ENCODE results near the gene MRPL10. TPM values are rescaled to one million over a fixed set of nuclear protein-coding genes. Genes with fewer than 3 reads are reported as not detected.

Gene MRPL10
- total and polyA plus RNA-seq, 2 of the 8 experiments (the other 6 are each of a cell fraction or from before 2014, with no cell fraction given): 85.3 to 214 TPM

- Histone ChIP-seq H3K79me2 (ENCODE audit: control insufficient read depth in 1 of 2, insufficient read depth in 2 of 2, low read length in 2 of 2) (no peaks in the 10 kb centered on the region), H4K5ac (ENCODE audit: insufficient read length, low read depth, low read length) (no peak overlapping the region), H3K27me3 (replicated peaks in 1 of 4; ENCODE audit: control insufficient read depth in 3 of 4, extremely low read depth in 1 of 4, insufficient read depth in 3 of 4, low read length in 3 of 4) (no peaks in the 10 kb centered on the region), H3K18ac (ENCODE audit: extremely low read depth, low read length) (no peak overlapping the region), H3K27ac (ENCODE audit: low read depth, low read length) (no peak overlapping the region), H3K4me3 (ENCODE audit: extremely low read depth in 1 of 4, insufficient read depth in 2 of 4, low read depth in 3 of 4, low read length in 4 of 4) (no peak overlapping the region), H2BK20ac (ENCODE audit: low read length) (no peak overlapping the region), H3K79me1 (ENCODE audit: low read depth, low read length) (no peaks in the 10 kb centered on the region), H3K9ac (replicated peaks in 1 of 4; ENCODE audit: extremely low read depth in 1 of 4, low read depth in 3 of 4, low read length in 3 of 4) (no peak overlapping the region), H2AK5ac (ENCODE audit: low read depth, low read length) (no peak overlapping the region), H3K4me2 (ENCODE audit: insufficient read depth in 1 of 2, low read depth in 2 of 2, low read length in 2 of 2) (no peak overlapping the region), H4K91ac (replicated peaks; ENCODE audit: insufficient read length, low read length) (no peak overlapping the region), H3K23ac (ENCODE audit: insufficient read length) (no peak overlapping the region), H3K23me2 (ENCODE audit: low read depth, low read length) (peaks cover 8% of the 10 kb centered on the region; the same call in 1 of the 2 replicates), H3K56ac (replicated peaks; ENCODE audit: insufficient read length, low read depth, low read length) (no peak overlapping the region), H2BK5ac (ENCODE audit: low read depth, low read length) (no peak overlapping the region), H2BK15ac (ENCODE audit: low read length) (no peak overlapping the region), H3K14ac (ENCODE audit: insufficient read length) (no peak overlapping the region), H3K9me3 (ENCODE audit: insufficient read depth in 2 of 2, low read depth in 1 of 2, low read length in 1 of 2) (no peaks in the 10 kb centered on the region), H2BK120ac (replicated peaks; ENCODE audit: low read depth, low read length) (no peak overlapping the region), H3K4ac (replicated peaks; ENCODE audit: insufficient read length, low read depth, low read length) (no peak overlapping the region), H4K20me1 (replicated peaks in 1 of 2; ENCODE audit: control insufficient read depth in 1 of 2, insufficient read depth in 2 of 2, low read length in 2 of 2) (no peaks in the 10 kb centered on the region), H3K36me3 (ENCODE audit: control insufficient read depth in 2 of 4, insufficient read depth in 4 of 4, low read length in 3 of 4) (peaks cover 7 to 36% (median 27%) of the 10 kb centered on the region in 4 experiments; a peak in 7 of 8 replicates), H2BK12ac (ENCODE audit: low read depth, low read length) (no peak overlapping the region), H4K8ac (ENCODE audit: extremely low read depth, insufficient read depth, low read length) (no peak overlapping the region), H3K4me1 (replicated peaks in 1 of 4; ENCODE audit: control insufficient read depth in 3 of 4, insufficient read depth in 4 of 4, low read length in 3 of 4) (peaks cover 0 to 12% (median 7%) of the 10 kb centered on the region in 4 experiments; a peak in 6 of 7 replicates), H2AFZ (ENCODE audit: low read length) (no peak overlapping the region)
- TF ChIP-seq CBX5 (IDR thresholded peaks at IDR 0.05; ENCODE audit: low read depth, low read length) (no peak), PHF8 (conservative IDR thresholded peaks at IDR 0.05; ENCODE audit: low read depth, low read length) (no peak), ZNF274 (IDR thresholded peaks at IDR 0.05; ENCODE audit: borderline replicate concordance, extremely low read depth, low read length) (no peak)
- ChIA-PET CTCF (ENCODE audit: partially characterized antibody) (interaction anchor here (1.1 to 2.2 kb wide), 4 partner anchors 19 to 106 kb away, joined by 3 to 4 read pairs (median 3); no protein-coding TSS in a partner anchor), POLR2A (ENCODE audit: partially characterized antibody) (interaction anchor here (1.6 to 2.6 kb wide), 3 partner anchors 12 to 72 kb away, joined by 5 to 6 read pairs (median 6); partner anchors contain the start of gene SP2)
- no peak for FAIRE-seq
- DNase-seq (ENCODE audit: low read depth in 1 of 2, low spot score in 2 of 2): no peak
- WGBS, 2 experiments (ENCODE audit: extremely low coverage in 1 of 2, insufficient coverage in 1 of 2, insufficient read length in 1 of 2, insufficient replicate concordance in 2 of 2, low coverage in 1 of 2, low lambda C conversion rate in 2 of 2, missing lambda C conversion rate in 1 of 2): 98% methylated on average over 4 of the region's 4 CpGs; no CpG with 5 or more reads in 1 of the 2 experiments
These were observed 7.8 kb downstream of the MRPL10 start for GRCh38 chr17:47823519-47823918.

Measured in H1 (cell line).